CD14-positive monocyte (primary cell): ENCODE data around the gene MDFIC. TPM values are rescaled to one million over a fixed set of nuclear protein-coding genes. Genes with fewer than 3 reads are reported as not detected.

Experiments used
- DNase-seq, 3 donors: peaks; one replicate each; pipeline ENCODE4 v3.0.0-alpha.2; 2011 to 2022
- H2AFZ ChIP-seq: 2 replicates; pipeline ENCODE4 v1.6.0; 2012; ENCODE audit warnings: mild to moderate bottlenecking, low read depth, low read length, inconsistent platforms; ENCODE audit not compliant: insufficient read depth, poor library complexity, severe bottlenecking
- H3K27ac ChIP-seq, 2 donors: 1 replicate in 1 of 2; 2 replicates in 1 of 2; pipeline ENCODE4 v1.5.1; 2012 to 2013; ENCODE audit warnings: low read length in 2 of 2, control low read depth in 1 of 2, inconsistent platforms in 1 of 2, low read depth in 1 of 2, mild to moderate bottlenecking in 1 of 2
- H3K27me3 ChIP-seq, 2 donors: one replicate each; pipeline versions ENCODE4 v1.6.0 to v1.6.1; 2011 to 2013; ENCODE audit warnings: low read length in 2 of 2; ENCODE audit not compliant: control insufficient read depth in 2 of 2, insufficient read depth in 2 of 2
- H3K36me3 ChIP-seq, 2 donors: replicated peaks in 1 of 2; 1 replicate in 1 of 2; 2 replicates in 1 of 2; pipeline versions ENCODE4 v1.5.1 to v1.6.1; 2012 to 2013; ENCODE audit warnings: low read length in 2 of 2, control low read depth in 1 of 2, inconsistent platforms in 1 of 2, mild to moderate bottlenecking in 1 of 2; ENCODE audit not compliant: insufficient read depth in 2 of 2, control insufficient read depth in 1 of 2
- H3K4me1 ChIP-seq, 2 donors: 1 replicate in 1 of 2; 2 replicates in 1 of 2; pipeline versions ENCODE4 v1.5.1 to v1.6.1; 2012 to 2013; ENCODE audit warnings: low read length in 2 of 2, control low read depth in 1 of 2, inconsistent platforms in 1 of 2, mild to moderate bottlenecking in 1 of 2, moderate library complexity in 1 of 2; ENCODE audit not compliant: insufficient read depth in 2 of 2, control insufficient read depth in 1 of 2
- H3K4me2 ChIP-seq: replicated peaks from 2 replicates; pipeline ENCODE3; 2012; ENCODE audit warnings: low read length, moderate library complexity, mild to moderate bottlenecking; ENCODE audit not compliant: poor library complexity, severe bottlenecking; ENCODE audit errors: extremely low read depth
- H3K4me3 ChIP-seq, 3 experiments: fragments of 200-600 bp in 1 of 3; sonication (generic) in 1 of 3; replicated peaks in 1 of 3; 1 replicate in 2 of 3; 2 replicates in 1 of 3; pipeline ENCODE4 v1.5.1; 2011 to 2013; ENCODE audit warnings: low read length in 3 of 3, mild to moderate bottlenecking in 3 of 3, control low read depth in 2 of 3, low read depth in 2 of 3, inconsistent platforms in 1 of 3, moderate library complexity in 1 of 3
- H3K79me2 ChIP-seq: 2 replicates; pipeline ENCODE4 v1.6.0; 2012; ENCODE audit warnings: mild to moderate bottlenecking, control low read depth, inconsistent platforms, low read length, moderate library complexity; ENCODE audit not compliant: insufficient read depth
- H3K9ac ChIP-seq: 2 replicates; pipeline ENCODE4 v1.6.0; 2017; ENCODE audit warnings: low read length, mild to moderate bottlenecking; ENCODE audit not compliant: insufficient read depth, poor library complexity, severe bottlenecking
- H3K9me3 ChIP-seq, 2 donors: replicated peaks in 1 of 2; 1 replicate in 1 of 2; 2 replicates in 1 of 2; pipeline versions ENCODE4 v1.5.1 to v1.6.1; 2012 to 2013; ENCODE audit warnings: low read length in 2 of 2, control low read depth in 1 of 2; ENCODE audit not compliant: control insufficient read depth in 1 of 2, insufficient read depth in 1 of 2
- H4K20me1 ChIP-seq: 2 replicates; pipeline ENCODE4 v1.6.0; 2012; ENCODE audit warnings: mild to moderate bottlenecking, low read length, control low read depth, moderate library complexity; ENCODE audit not compliant: insufficient read depth
- H3K27ac Mint-ChIP-seq, 7 donors: one replicate each; pipeline ENCODE4 v1.8.0; 2020; ENCODE audit warnings: mild to moderate bottlenecking in 7 of 7, mixed read lengths in 7 of 7, moderate library complexity in 6 of 7, inconsistent platforms in 2 of 7
- H3K27me3 Mint-ChIP-seq, 3 donors: one replicate each; pipeline ENCODE4 v1.8.0; 2021 to 2022; ENCODE audit warnings: low read depth in 3 of 3, mild to moderate bottlenecking in 3 of 3, mixed read lengths in 3 of 3, moderate library complexity in 3 of 3, inconsistent platforms in 1 of 3
- H3K36me3 Mint-ChIP-seq, 2 donors: one replicate each; pipeline ENCODE4 v1.8.0; 2020; ENCODE audit warnings: mixed read lengths in 2 of 2, inconsistent platforms in 1 of 2, mild to moderate bottlenecking in 1 of 2
- H3K4me1 Mint-ChIP-seq: one replicate; pipeline ENCODE4 v1.8.0; 2020; ENCODE audit warnings: mild to moderate bottlenecking, mixed read lengths
- H3K4me3 Mint-ChIP-seq, 2 donors: one replicate each; pipeline ENCODE4 v1.8.0; 2020; ENCODE audit warnings: mild to moderate bottlenecking in 2 of 2, mixed read lengths in 2 of 2, moderate library complexity in 1 of 2
- H3K9me3 Mint-ChIP-seq, 7 donors: one replicate each; pipeline ENCODE4 v1.8.0; 2020 to 2022; ENCODE audit warnings: mixed read lengths in 7 of 7, mild to moderate bottlenecking in 6 of 7, moderate library complexity in 6 of 7, inconsistent platforms in 2 of 7
- CTCF ChIP-seq: fragments of 200-600 bp; IDR thresholded peaks from one replicate; pipeline ENCODE4 v1.8.0; 2022; ENCODE audit warnings: antibody characterized with exemption, mild to moderate bottlenecking
- WGBS: methylation state at CpG from one replicate; pipeline ENCODE4 v1.1.5; 2013; ENCODE audit warnings: missing lambda C conversion rate; ENCODE audit not compliant: insufficient coverage; 5-methylcytosine and 5-hydroxymethylcytosine counted together
- intact Hi-C, 2 donors: fragments of 100-400 bp; cut with micrococcal nuclease; formaldehyde crosslinking; loops; one replicate each; pipeline versions ENCODE4 v1.15.0 to v1.15.1; 2023
- polyA plus RNA-seq, 3 donors: library from polyadenylated mRNA; depleted of rRNA in 1 of 3; unstranded in 2 of 3; stranded (reverse) in 1 of 3; fragments of 300-500 nt in 2 of 3; fragments of >200 nt in 1 of 3; fragmentation: Illumina TruSeq in 2 of 3; gene quantifications; 1 replicate in 2 of 3; 2 replicates in 1 of 3; pipeline ENCODE4 v1.2.3, GENCODE V29; 2012 to 2021

Gene MDFIC
- polyA plus RNA-seq, 3 donors, result 13.0 to 30.0 (median 19.9) TPM

GRCh38 chr7:115056019-115056418 lies 134.1 kb downstream of the MDFIC start:
- Mint-ChIP-seq H3K36me3 (no peaks in the 10 kb centered on the region), H3K4me3 (no peak overlapping the region), H3K9me3 (peaks cover 0 to 5% (median 2%) of the 10 kb centered on the region in 7 donors), H3K27ac (no peak overlapping the region), H3K4me1 (peaks cover 24% of the 10 kb centered on the region), H3K27me3 (no peaks in the 10 kb centered on the region)
- TF ChIP-seq CTCF, result no peak
- Histone ChIP-seq H3K36me3 (no peaks in the 10 kb centered on the region), H3K27me3 (no peaks in the 10 kb centered on the region), H3K27ac (no peak overlapping the region), H4K20me1 (no peaks in the 10 kb centered on the region), H3K4me3 (no peak overlapping the region), H3K4me1 (peaks cover 19 to 23% of the 10 kb centered on the region in 2 donors), H3K9me3 (no peaks in the 10 kb centered on the region), H3K79me2 (no peaks in the 10 kb centered on the region), H2AFZ (no peak overlapping the region), H3K4me2 (no peak overlapping the region), H3K9ac (no peak overlapping the region)
- no CpG with 5 or more reads among the region's 2 CpGs for WGBS
- no peak for DNase-seq
- intact Hi-C loops, result no loop called here

GRCh38 chr7:115058726-115059125 lies 136.8 kb downstream of the MDFIC start:
- peaks cover 23 to 26% of the 10 kb centered on the region in 2 donors for H3K4me1 ChIP-seq
- WGBS, result 100% methylated on average over 2 of the region's 3 CpGs
- no peak overlapping the region for H3K27ac Mint-ChIP-seq

More at GRCh38 chr7:115058726-115059125, 136.8 kb downstream of the MDFIC start:
- H3K9ac ChIP-seq, result no peak overlapping the region
- no peaks in the 10 kb centered on the region for H3K36me3 Mint-ChIP-seq
- TF ChIP-seq CTCF, result no peak
- no peak overlapping the region for H3K4me3 ChIP-seq
- H3K9me3 ChIP-seq, result no peaks in the 10 kb centered on the region
- peaks cover 28% of the 10 kb centered on the region for H3K4me1 Mint-ChIP-seq
- no peaks in the 10 kb centered on the region for H3K27me3 Mint-ChIP-seq
- no peaks in the 10 kb centered on the region for H3K36me3 ChIP-seq
- no peak overlapping the region for H3K4me3 Mint-ChIP-seq
- peaks cover 0 to 3% (median 0%) of the 10 kb centered on the region in 7 donors for H3K9me3 Mint-ChIP-seq
- no peaks in the 10 kb centered on the region for H3K27me3 ChIP-seq
- no peak overlapping the region for H3K27ac ChIP-seq
- H3K79me2 ChIP-seq, result no peaks in the 10 kb centered on the region
- no peaks in the 10 kb centered on the region for H4K20me1 ChIP-seq
- intact Hi-C loops, result no loop called here
- DNase-seq, result no peak
- no peak overlapping the region for H2AFZ ChIP-seq
- H3K4me2 ChIP-seq, result no peak overlapping the region
